CD4-positive, alpha-beta T cell treated with Interleukin-12 subunit alpha and Interleukin-12 subunit beta, for 1 hour (primary cell): ENCODE measurements around the gene VPS26B.
A peak's percentile ranks its signal among the peaks of the same experiment; 100 is the strongest.
"Not testable (repeated sequence)": the region's sequence is repeated elsewhere in the genome, so short reads cannot be mapped to it uniquely, and the experiment has no call there.

Experiments used
- DNase-seq: peaks from one replicate; pipeline ENCODE4 v3.0.0-alpha.2; 2020

VPS26B gene

GRCh38 chr11:134260983-134261382, 36.5 kb downstream of the VPS26B start:
- DNase-seq = no peak

- peak; percentile 56 for DNase-seq
Observed at GRCh38 chr11:134261626-134262488, 37.4 kb downstream of the VPS26B start.

DNA sequence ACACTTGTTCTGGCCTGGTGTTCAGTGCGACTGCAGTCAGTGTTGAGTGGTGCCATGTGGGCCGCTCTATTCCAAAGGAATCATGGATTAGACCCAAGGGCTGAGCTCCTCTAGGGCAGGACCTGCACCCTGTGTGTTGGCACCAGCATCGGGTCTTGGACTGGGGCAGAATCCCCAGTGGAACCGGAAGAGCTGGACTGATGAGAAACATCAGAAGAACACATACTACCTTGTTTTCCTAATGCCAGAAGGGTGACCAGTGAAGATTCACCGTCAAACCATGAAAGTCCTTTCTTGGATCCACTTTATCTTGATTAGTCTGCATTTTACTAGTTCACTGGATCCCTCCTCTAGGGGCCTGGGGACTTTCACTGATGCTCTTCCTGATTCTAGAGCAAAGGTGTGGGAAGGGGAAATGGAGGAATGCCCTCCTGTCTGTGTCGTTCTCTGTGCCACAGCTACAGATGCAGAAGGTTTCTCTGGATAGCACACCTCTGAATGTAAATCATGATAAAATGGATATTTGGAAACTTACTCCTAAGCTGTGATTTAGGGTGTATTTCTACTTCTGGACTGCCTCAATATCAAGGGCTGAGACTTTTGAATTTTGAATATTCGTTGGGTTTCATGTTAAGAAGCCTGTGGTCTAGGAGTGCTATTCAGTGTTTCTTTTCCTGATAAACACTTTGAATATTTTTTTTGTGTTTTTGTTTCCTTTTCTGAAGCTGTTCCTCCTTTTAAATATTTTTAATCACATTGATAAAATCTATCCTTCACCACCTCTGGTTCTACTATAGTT, 40.7 kb downstream of the VPS26B start:
- DNase-seq = no peak

DNA sequence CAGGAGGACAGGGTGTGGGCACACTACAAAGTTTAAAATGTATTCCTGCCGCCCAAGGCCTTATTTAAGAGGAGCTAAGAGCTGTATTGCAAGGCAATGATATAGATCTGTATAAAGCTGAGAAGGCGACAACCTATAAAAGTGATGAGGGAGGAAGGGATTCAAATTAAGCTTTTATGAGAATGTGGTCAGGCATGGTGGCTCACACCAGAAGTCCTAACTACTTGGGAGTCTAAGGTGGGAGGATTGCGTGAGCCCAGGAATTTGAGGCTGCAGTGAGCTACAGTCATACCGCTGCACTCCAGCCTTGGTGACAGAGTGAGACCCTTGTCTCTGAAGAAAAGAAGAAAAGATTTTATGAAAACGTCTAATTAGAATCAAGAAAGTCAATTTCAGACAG, 42.0 kb downstream of the VPS26B start:
- DNase-seq = no peak

- DNase-seq = no peak
Observed at GRCh38 chr11:134266841-134267251, 42.4 kb downstream of the VPS26B start.

DNA sequence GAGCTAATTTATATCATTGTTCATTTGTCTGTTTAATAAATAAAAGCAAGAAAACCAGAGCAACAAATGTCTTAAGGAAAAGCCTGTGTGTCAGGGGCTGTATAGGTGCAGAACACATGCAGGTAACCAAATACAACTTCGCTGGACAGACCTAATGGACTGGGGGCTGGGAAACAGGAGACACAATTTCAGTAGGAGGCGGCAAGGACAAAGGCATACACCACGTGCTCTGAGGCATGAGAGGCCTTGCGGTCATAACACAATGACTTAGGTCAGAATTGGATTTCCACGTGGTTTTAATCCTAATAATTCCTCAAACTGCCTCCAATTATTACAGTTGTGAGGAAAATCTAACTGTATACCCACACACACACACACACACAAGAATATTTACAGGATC, 43.0 kb downstream of the VPS26B start:
- DNase-seq = no peak

- DNase-seq = no peak
Observed at GRCh38 chr11:134267966-134268365, 43.5 kb downstream of the VPS26B start.

- peak; percentile 54 for DNase-seq
Observed at GRCh38 chr11:134270250-134270714, 45.8 kb downstream of the VPS26B start.

- DNase-seq = no peak
Observed at GRCh38 chr11:134271978-134272377, 47.5 kb downstream of the VPS26B start.

DNA sequence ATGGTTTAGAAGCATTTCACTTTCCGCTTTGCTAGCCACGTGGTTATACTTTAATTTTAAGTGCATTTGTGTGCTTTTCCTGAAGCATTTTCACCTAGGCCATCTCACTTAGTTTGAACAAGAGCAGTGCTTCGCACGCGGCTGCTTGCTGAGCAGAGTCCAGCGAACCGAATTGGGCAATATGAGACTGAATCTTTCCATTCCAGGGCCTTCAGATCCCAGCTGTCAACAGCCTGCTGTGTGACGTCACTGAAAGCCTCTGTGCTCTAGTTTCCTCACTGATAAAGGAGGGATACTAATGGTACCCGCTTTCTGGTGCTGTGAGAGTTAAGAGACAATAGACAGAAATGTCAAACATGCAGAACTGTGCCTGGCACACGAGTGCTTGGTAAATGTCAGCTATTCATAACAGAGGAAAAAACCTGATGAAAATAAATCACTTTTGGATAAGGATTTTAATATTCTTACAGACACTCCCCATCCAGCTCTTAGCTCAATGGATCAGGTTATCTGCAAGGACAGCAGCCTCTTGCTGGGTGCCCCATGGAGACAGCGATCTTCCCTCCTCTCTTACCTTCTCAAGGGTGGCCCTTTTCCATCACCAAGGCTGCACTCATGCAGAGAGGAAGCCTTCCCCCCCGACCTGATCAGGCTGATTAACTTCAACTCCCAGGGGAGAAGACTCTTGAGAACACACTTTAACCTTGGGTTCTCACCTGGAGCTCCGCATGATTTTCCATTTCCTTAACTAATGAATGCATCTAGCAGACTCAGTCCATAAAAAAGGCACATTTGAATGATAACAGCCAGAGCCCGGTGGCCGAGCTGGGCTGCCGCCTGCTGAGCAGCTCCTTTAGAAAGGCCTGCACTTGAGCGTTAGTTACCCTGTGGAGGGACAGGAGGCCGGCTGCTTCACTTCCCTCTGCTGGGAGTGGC, 48.2 kb downstream of the VPS26B start:
- no peak for DNase-seq

GRCh38 chr11:134273317-134273712, 48.8 kb downstream of the VPS26B start:
- DNase-seq = no peak

DNA sequence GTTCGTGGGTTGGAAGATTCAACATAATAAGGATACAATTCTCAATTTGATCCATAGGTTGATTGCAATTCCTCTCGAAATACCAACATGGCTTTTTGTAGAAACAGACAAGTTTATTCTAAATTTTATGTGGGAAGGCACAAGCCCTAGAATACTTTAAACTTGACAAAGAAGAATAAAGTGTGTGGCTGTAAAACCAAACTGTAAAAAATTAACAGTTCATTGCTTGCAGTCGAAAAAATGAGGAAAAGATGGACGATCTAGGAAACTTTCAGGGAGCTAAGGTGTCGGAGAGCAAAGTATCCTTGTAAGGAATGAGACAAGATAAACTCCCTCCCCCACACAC, 50.7 kb downstream of the VPS26B start:
- no peak for DNase-seq

GRCh38 chr11:134275534-134276395, 51.3 kb downstream of the VPS26B start, which contains the start of gene GLB1L3:
TSS of gene GLB1L3 (plus strand) at chr11:134276379. CDS start at chr11:134276741, 362 bp downstream.
- peak; percentile 82 for DNase-seq

- DNase-seq = no peak
Observed at GRCh38 chr11:134276396-134277182, 52.1 kb downstream of the VPS26B start.

DNA sequence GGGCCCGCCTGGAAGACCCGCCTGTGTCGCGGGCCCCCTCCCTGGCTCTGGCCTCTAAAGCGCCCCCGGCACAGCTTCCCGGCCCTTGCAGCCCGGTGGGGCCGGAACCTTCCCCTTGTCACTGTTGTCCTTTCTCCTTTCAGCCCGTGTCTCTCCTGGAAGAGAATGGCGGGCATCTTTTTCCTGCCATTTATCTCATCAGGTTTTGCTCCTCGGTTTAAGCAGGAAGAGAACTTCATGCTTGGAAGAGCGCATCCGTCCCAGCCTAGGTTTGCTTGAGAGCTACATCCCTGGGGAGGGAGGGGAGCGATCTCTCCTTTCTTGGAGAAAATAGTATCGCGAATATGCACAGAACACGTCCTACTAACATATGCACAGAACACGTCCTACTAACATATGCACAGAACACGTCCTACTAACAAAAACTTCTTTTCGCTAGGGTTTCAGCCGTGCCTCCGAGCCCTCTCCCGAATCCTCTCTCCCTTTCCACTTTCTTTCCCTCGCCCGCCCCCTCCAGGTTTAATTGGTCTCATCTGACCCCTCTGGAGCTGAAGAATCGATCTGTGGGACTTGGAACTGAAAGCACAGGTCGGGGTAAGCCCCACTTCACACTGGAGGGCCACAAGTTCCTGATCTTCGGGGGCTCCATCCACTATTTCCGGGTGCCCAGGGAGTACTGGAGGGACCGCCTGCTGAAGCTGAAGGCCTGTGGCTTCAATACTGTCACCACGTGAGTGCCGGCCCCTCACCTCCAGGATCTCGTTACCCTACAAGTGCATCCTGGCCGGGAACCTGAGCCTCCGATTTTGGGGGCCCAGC, 52.9 kb downstream of the VPS26B start:
- no peak for DNase-seq

- DNase-seq = no peak
Observed at GRCh38 chr11:134278356-134278755, 53.9 kb downstream of the VPS26B start.

DNA sequence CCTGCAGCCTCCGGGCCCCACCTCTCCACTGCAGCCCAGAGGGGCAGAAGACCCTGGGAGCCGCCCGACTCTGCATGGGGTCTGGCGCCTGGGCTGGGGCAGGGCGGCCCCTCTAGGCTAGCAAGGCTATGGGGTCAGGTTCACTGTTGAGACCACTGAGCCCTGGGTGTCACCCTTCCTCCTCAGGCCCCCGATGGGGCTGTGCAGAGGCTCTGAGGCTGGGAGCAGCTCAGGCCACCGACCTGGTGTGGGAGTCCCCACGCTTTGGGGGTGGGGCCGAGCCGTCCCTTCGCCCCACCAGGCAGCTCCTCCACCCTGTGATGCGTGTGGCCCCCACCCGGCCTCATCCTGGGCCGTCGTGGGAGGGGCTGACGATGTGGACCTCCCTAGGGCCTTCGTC, 57.2 kb downstream of the VPS26B start:
- DNase-seq = not testable (repeated sequence)

- no peak for DNase-seq
Observed at GRCh38 chr11:134282121-134283045, 57.9 kb downstream of the VPS26B start.
